IMR-90 (cell line): ENCODE data around the gene POLR3B. TPM values are rescaled to one million over a fixed set of nuclear protein-coding genes. Genes with fewer than 3 reads are reported as not detected.

Experiments
- ATAC-seq: fragments of 200-7000 bp; cut with Tn5 transposase; 2 replicates; pipeline ENCODE4 v1.9.1; 2020; ENCODE audit warnings: low read depth, mild to moderate bottlenecking, moderate library complexity
- BruUV-seq: library from RNA; stranded (reverse); fragments of 400-500 nt; replicated peaks from 2 replicates; lab custom pipeline; 2021; lab: Mats Ljungman, UMichigan
- CTCF ChIA-PET: fragments of 300-600 bp; formaldehyde crosslinking; extraction: SDS; loops from one replicate; lab custom pipeline; 2021; ENCODE audit warnings: antibody characterized with exemption; lab: Yijun Ruan, JAX
- POLR2A ChIA-PET: fragments of 300-600 bp; sonication (Branson Sonifier 250); formaldehyde crosslinking; loops from one replicate; lab custom pipeline; 2022; ENCODE audit warnings: antibody characterized with exemption; ENCODE audit not compliant: unreplicated experiment; lab: Charles Lee
- DNase-seq: peaks from one replicate; pipeline ENCODE4 v3.0.0; 2013
- H2AFZ ChIP-seq: replicated peaks from 2 replicates; pipeline ENCODE3; 2013; ENCODE audit warnings: low read length, mild to moderate bottlenecking; ENCODE audit not compliant: poor library complexity
- H2AK5ac ChIP-seq: 2 replicates; pipeline ENCODE4 v1.6.1; 2013; ENCODE audit warnings: low read depth, low read length, inconsistent platforms
- H2AK9ac ChIP-seq: replicated peaks from 2 replicates; pipeline ENCODE3; 2013; ENCODE audit warnings: mild to moderate bottlenecking, low read depth, low read length, moderate library complexity; ENCODE audit not compliant: poor library complexity
- H2BK120ac ChIP-seq: 2 replicates; pipeline ENCODE4 v1.6.1; 2013; ENCODE audit warnings: low read depth, low read length, inconsistent platforms
- H2BK15ac ChIP-seq: 3 replicates; pipeline ENCODE4 v1.6.1; 2013; ENCODE audit warnings: low read depth, low read length, inconsistent platforms
- H2BK20ac ChIP-seq: 2 replicates; pipeline ENCODE4 v1.6.1; 2013; ENCODE audit warnings: low read depth, mild to moderate bottlenecking, inconsistent platforms, low read length, moderate library complexity
- H2BK5ac ChIP-seq: 2 replicates; pipeline ENCODE4 v1.6.1; 2013; ENCODE audit warnings: mild to moderate bottlenecking, low read depth, low read length, inconsistent platforms; ENCODE audit not compliant: poor library complexity, severe bottlenecking
- H3K14ac ChIP-seq: replicated peaks from 2 replicates; pipeline ENCODE4 v1.6.1; 2013; ENCODE audit warnings: low read depth, low read length, inconsistent platforms
- H3K18ac ChIP-seq: 2 replicates; pipeline ENCODE4 v1.6.1; 2013; ENCODE audit warnings: low read depth, low read length, control low read depth
- H3K23ac ChIP-seq: 2 replicates; pipeline ENCODE4 v1.6.1; 2013; ENCODE audit warnings: low read depth, low read length, inconsistent platforms
- H3K27ac ChIP-seq: 2 replicates; pipeline ENCODE4 v1.5.1; 2013; ENCODE audit warnings: mild to moderate bottlenecking, control low read depth, low read length; ENCODE audit not compliant: insufficient read depth
- H3K27me3 ChIP-seq: 2 replicates; pipeline ENCODE4 v1.6.1; 2013; ENCODE audit warnings: low read length; ENCODE audit not compliant: control insufficient read depth, insufficient read depth
- H3K36me3 ChIP-seq: 2 replicates; pipeline ENCODE4 v1.6.1; 2013; ENCODE audit warnings: low read length, mixed read lengths; ENCODE audit not compliant: control insufficient read depth, insufficient read depth
- H3K4ac ChIP-seq: 2 replicates; pipeline ENCODE4 v1.6.1; 2013; ENCODE audit warnings: low read depth, low read length, inconsistent platforms
- H3K4me1 ChIP-seq: 2 replicates; pipeline ENCODE4 v1.6.1; 2013; ENCODE audit warnings: low read length, mixed read lengths; ENCODE audit not compliant: control insufficient read depth, insufficient read depth
- H3K4me2 ChIP-seq: 2 replicates; pipeline ENCODE4 v1.6.1; 2013; ENCODE audit warnings: low read depth, mild to moderate bottlenecking, control low read depth, low read length, moderate library complexity
- H3K4me3 ChIP-seq: 2 replicates; pipeline ENCODE4 v1.5.1; 2013; ENCODE audit warnings: low read depth, mild to moderate bottlenecking, control low read depth, low read length, moderate library complexity; ENCODE audit not compliant: insufficient read depth
- H3K56ac ChIP-seq: 2 replicates; pipeline ENCODE4 v1.6.1; 2013; ENCODE audit warnings: low read length, inconsistent platforms; ENCODE audit not compliant: insufficient read depth; ENCODE audit errors: extremely low read depth
- H3K79me1 ChIP-seq, 2 experiments: 2 replicates each; pipeline ENCODE4 v1.6.1; 2013; ENCODE audit warnings: low read length in 2 of 2, inconsistent platforms in 1 of 2, low read depth in 1 of 2
- H3K9ac ChIP-seq: 2 replicates; pipeline ENCODE4 v1.6.1; 2013; ENCODE audit warnings: low read depth, low read length, control low read depth
- H3K9me1 ChIP-seq: 2 replicates; pipeline ENCODE4 v1.6.1; 2013; ENCODE audit warnings: low read length, inconsistent platforms; ENCODE audit not compliant: insufficient read depth
- H3K9me3 ChIP-seq: 2 replicates; pipeline ENCODE4 v1.6.1; 2013; ENCODE audit warnings: low read length; ENCODE audit not compliant: control insufficient read depth, insufficient read depth
- H4K20me1 ChIP-seq: 2 replicates; pipeline ENCODE4 v1.6.1; 2013; ENCODE audit warnings: low read length, inconsistent platforms; ENCODE audit not compliant: insufficient read depth
- H4K5ac ChIP-seq: 2 replicates; pipeline ENCODE4 v1.6.1; 2013; ENCODE audit warnings: mild to moderate bottlenecking, low read depth, low read length, control low read depth
- H4K8ac ChIP-seq, 2 experiments: 2 replicates each; pipeline ENCODE4 v1.6.1; 2013; ENCODE audit warnings: low read depth in 2 of 2, low read length in 2 of 2, control low read depth in 1 of 2, inconsistent platforms in 1 of 2
- H4K91ac ChIP-seq: 2 replicates; pipeline ENCODE4 v1.6.1; 2013; ENCODE audit warnings: low read depth, low read length, inconsistent platforms; ENCODE audit not compliant: insufficient read depth
- CEBPB ChIP-seq: IDR thresholded peaks from 2 replicates; pipeline ENCODE4 v1.6.1; 2012; ENCODE audit warnings: low read depth, low read length, improper control_type of control experiment
- CHD1 ChIP-seq: IDR thresholded peaks from 2 replicates; pipeline ENCODE4 v1.6.1; 2012; ENCODE audit warnings: low read depth, low read length, improper control_type of control experiment
- CTCF ChIP-seq: conservative IDR thresholded peaks from 2 replicates; pipeline ENCODE4 v1.5.1; 2012; ENCODE audit warnings: mild to moderate bottlenecking, low read depth, low read length, improper control_type of control experiment
- ELK1 ChIP-seq: fragments of 150-350 bp; IDR thresholded peaks from 2 replicates; pipeline ENCODE4 v1.6.1; 2016; ENCODE audit warnings: low read depth, mild to moderate bottlenecking, low read length, moderate library complexity, borderline replicate concordance
- FOS ChIP-seq: fragments of 150-350 bp; IDR thresholded peaks from 2 replicates; pipeline ENCODE4 v1.6.1; 2016; ENCODE audit warnings: low read depth, low read length
- MAFK ChIP-seq: IDR thresholded peaks from 2 replicates; pipeline ENCODE4 v1.6.1; 2012; ENCODE audit warnings: low read depth, low read length, improper control_type of control experiment
- POLR2A ChIP-seq: IDR thresholded peaks from 2 replicates; pipeline ENCODE4 v1.6.1; 2012; ENCODE audit warnings: mild to moderate bottlenecking, low read depth, low read length
- RFX5 ChIP-seq: IDR thresholded peaks from 2 replicates; pipeline ENCODE4 v1.8.0; 2012; ENCODE audit warnings: low read depth, mild to moderate bottlenecking, low read length, moderate library complexity
- SMC3 ChIP-seq: fragments of 150-350 bp; IDR thresholded peaks from 2 replicates; pipeline ENCODE4 v1.6.1; 2016; ENCODE audit warnings: low read depth, mild to moderate bottlenecking, antibody characterized with exemption, low read length, moderate library complexity
- WGBS, 2 experiments: methylation state at CpG; one replicate each; pipeline versions ENCODE4 v1.1.5 to v1.1.7; 2013; ENCODE audit warnings: missing lambda C conversion rate in 2 of 2; ENCODE audit not compliant: insufficient read length in 1 of 2; ENCODE audit errors: extremely low coverage in 2 of 2; 5-methylcytosine and 5-hydroxymethylcytosine counted together
- dilution Hi-C: fragments of 300-500 bp; cut with HindIII; formaldehyde crosslinking; loops from one replicate; pipeline ENCODE4 v1.14.3; 2018; ENCODE audit warnings: low sequenced_read_pairs; ENCODE audit not compliant: unreplicated experiment
- in situ Hi-C: fragments of 300-500 bp; cut with MboI; formaldehyde crosslinking; loops from 3 replicates; pipeline ENCODE4 v1.14.3; 2019; ENCODE audit warnings: low sequenced_read_pairs, inconsistent platforms, mixed read lengths
- intact Hi-C: fragments of 100-400 bp; cut with micrococcal nuclease; formaldehyde crosslinking; loops from 2 replicates; pipeline ENCODE4 v1.10.0; 2022
- polyA plus RNA-seq, 3 experiments: library from polyadenylated mRNA; depleted of rRNA; stranded (reverse); fragments of >200 nt; gene quantifications; 2 replicates each; pipeline ENCODE4 v1.2.3, GENCODE V29; 2012; ENCODE audit warnings: low replicate concordance in 1 of 3
- total RNA-seq: library from RNA; depleted of rRNA; stranded (reverse); fragments of >200 nt; gene quantifications from 2 replicates; pipeline ENCODE4 v1.2.3, GENCODE V29; 2012

The POLR3B gene
- total and polyA plus RNA-seq, 2 of the 4 experiments (the other 2 are of a cell fraction), result 6.9 to 15.4 TPM

GRCh38 chr12:106481246-106481645, 123.7 kb downstream of the POLR3B start:
- H2BK20ac ChIP-seq, result no peak overlapping the region
- in situ Hi-C loops (no loop called here), dilution Hi-C loops (no loop called here), intact Hi-C loops (no loop called here)
- ATAC-seq, result no peak
- TF ChIP-seq FOS (no peak), SMC3 (no peak), RFX5 (no peak), CHD1 (no peak), POLR2A (no peak), CTCF (no peak), CEBPB (no peak), ELK1 (no peak), MAFK (no peak)
- ChIA-PET POLR2A (no interaction called here), CTCF (no interaction called here)
- H4K20me1 ChIP-seq, result no peaks in the 10 kb centered on the region
- no TSS peak for BruUV-seq
- H3K27me3 ChIP-seq, result no peaks in the 10 kb centered on the region
- no peak overlapping the region for H3K27ac ChIP-seq
- no peak overlapping the region for H4K5ac ChIP-seq
- no peak overlapping the region for H3K14ac ChIP-seq
- no peaks in the 10 kb centered on the region for H3K4me1 ChIP-seq
- no peaks in the 10 kb centered on the region for H3K9me3 ChIP-seq
- no peak overlapping the region for H2BK15ac ChIP-seq
- no peak overlapping the region for H2AK9ac ChIP-seq
- no peaks in the 10 kb centered on the region for H3K79me1 ChIP-seq
- H2AK5ac ChIP-seq, result no peak overlapping the region
- no peak overlapping the region for H2BK5ac ChIP-seq
- no peak overlapping the region for H3K4ac ChIP-seq
- H4K8ac ChIP-seq, result no peak overlapping the region
- no peak overlapping the region for H2BK120ac ChIP-seq
- H2AFZ ChIP-seq, result no peak overlapping the region
- no peak overlapping the region for H3K4me2 ChIP-seq
- H3K9ac ChIP-seq, result no peak overlapping the region
- WGBS, 2 experiments, result 100% methylated on average over 1 of the region's 6 CpGs; no CpG with 5 or more reads in 1 of the 2 experiments
- H3K4me3 ChIP-seq, result no peak overlapping the region
- no peak overlapping the region for H3K56ac ChIP-seq
- no peak overlapping the region for H3K23ac ChIP-seq
- no peak for DNase-seq
- no peak overlapping the region for H4K91ac ChIP-seq
- H3K9me1 ChIP-seq, result no peaks in the 10 kb centered on the region
- no peaks in the 10 kb centered on the region for H3K36me3 ChIP-seq
- H3K18ac ChIP-seq, result no peak overlapping the region
